T47D (cell line): ENCODE data around the gene PLPPR3.
"Not testable (repeated sequence)": the region's sequence is repeated elsewhere in the genome, so short reads cannot be mapped to it uniquely, and the experiment has no call there.

Experiments used
- DNase-seq, 2 experiments: peaks; one replicate each; pipeline versions ENCODE4 v3.0.0 to v3.0.0-alpha.2; 2011 to 2012; ENCODE audit warnings: low read depth in 1 of 2, low spot score in 1 of 2
- JUND ChIP-seq: IDR thresholded peaks from 2 replicates; pipeline ENCODE4 v1.6.1; 2012; ENCODE audit warnings: low read depth
- in situ Hi-C: cut with HindIII; loops from 2 replicates; pipeline ENCODE4 v1.10.0; 2016; ENCODE audit warnings: low sequenced_read_pairs, low pct_unique_long_range_greater_than_20kb

PLPPR3 gene

GRCh38 chr19:850221-850978 is 28.6 kb upstream of the PLPPR3 start:
- no peak for TF ChIP-seq JUND
- in situ Hi-C loops: no loop called here
- peak; percentile 70 to 81 for DNase-seq

GRCh38 chr19:849195-849594 is 27.4 kb upstream of the PLPPR3 start:
- in situ Hi-C loops, DNase-seq: not testable (repeated sequence)

GRCh38 chr19:848386-848921 is 26.7 kb upstream of the PLPPR3 start:
- no peak for TF ChIP-seq JUND

GRCh38 chr19:845707-846521 is 24.2 kb upstream of the PLPPR3 start:
- in situ Hi-C loops: no loop called here
- TF ChIP-seq JUND: no peak
- DNase-seq: no peak

More at GRCh38 chr19:848386-848921, 26.7 kb upstream of the PLPPR3 start:
- DNase-seq: no peak
- in situ Hi-C loops: no loop called here

GRCh38 chr19:844546-844971 is 22.8 kb upstream of the PLPPR3 start:
- no peak for TF ChIP-seq JUND
- DNase-seq: no peak
- in situ Hi-C loops: no loop called here

- no peak for DNase-seq
- TF ChIP-seq JUND: no peak
- in situ Hi-C loops: no loop called here
Measured at GRCh38 chr19:843836-844545, 22.2 kb upstream of the PLPPR3 start.

GRCh38 chr19:843180-843835 is 21.6 kb upstream of the PLPPR3 start:
- no peak for TF ChIP-seq JUND
- in situ Hi-C loops: no loop called here
- DNase-seq: peak in 1 of 2 experiments; percentile 51

GRCh38 chr19:842802-843179 is 21.0 kb upstream of the PLPPR3 start:
- DNase-seq, in situ Hi-C loops: not testable (repeated sequence)

GRCh38 chr19:840519-841206 is 18.9 kb upstream of the PLPPR3 start, which contains the start of gene PRTN3:
Gene PRTN3, plus strand, starts transcription at chr19:840999. Its CDS starts 10 bp downstream, at chr19:841009.
- no peak for DNase-seq
- TF ChIP-seq JUND: no peak
- in situ Hi-C loops: no loop called here

- no peak for DNase-seq
- no peak for TF ChIP-seq JUND
- in situ Hi-C loops: no loop called here
Measured at GRCh38 chr19:835210-835810, 13.6 kb upstream of the PLPPR3 start.

- no peak for TF ChIP-seq JUND
- no peak for DNase-seq
- in situ Hi-C loops: no loop called here
Measured at GRCh38 chr19:834216-834615, 12.5 kb upstream of the PLPPR3 start.
